Ishikawa (cell line): ENCODE measurements around the gene C20orf173.
A peak's percentile ranks its signal among the peaks of the same experiment; 100 is the strongest.

Experiments
- CEBPB ChIP-seq: IDR thresholded peaks from 2 replicates; pipeline ENCODE4 v1.6.1; 2012
- CREB1 ChIP-seq: IDR thresholded peaks from 2 replicates; pipeline ENCODE4 v1.6.1; 2012; ENCODE audit warnings: low read depth
- EGR1 ChIP-seq: IDR thresholded peaks from 2 replicates; pipeline ENCODE4 v1.6.1; 2012
- EP300 ChIP-seq: IDR thresholded peaks from 2 replicates; pipeline ENCODE4 v1.6.1; 2012; ENCODE audit warnings: borderline replicate concordance
- FOXM1 ChIP-seq: IDR thresholded peaks from 2 replicates; pipeline ENCODE4 v1.6.1; 2012; ENCODE audit warnings: low read depth, borderline replicate concordance
- NFIC ChIP-seq: IDR thresholded peaks from 2 replicates; pipeline ENCODE4 v1.6.1; 2012
- RAD21 ChIP-seq: IDR thresholded peaks from 2 replicates; pipeline ENCODE4 v1.6.1; 2012; ENCODE audit warnings: low read depth
- TAF1 ChIP-seq: IDR thresholded peaks from 2 replicates; pipeline ENCODE4 v1.6.1; 2012; ENCODE audit warnings: low read depth, mild to moderate bottlenecking
- TCF12 ChIP-seq: IDR thresholded peaks from 2 replicates; pipeline ENCODE4 v1.6.1; 2012; ENCODE audit warnings: low read depth
- TEAD4 ChIP-seq: IDR thresholded peaks from 2 replicates; pipeline ENCODE4 v1.6.1; 2012
- YY1 ChIP-seq: IDR thresholded peaks from 2 replicates; pipeline ENCODE4 v1.6.1; 2012; ENCODE audit warnings: low read depth
- ZBTB7A ChIP-seq: IDR thresholded peaks from 2 replicates; pipeline ENCODE4 v1.6.1; 2012; ENCODE audit warnings: low read depth
- TF ChIP-seq, protein P1 (sequence below): IDR thresholded peaks from 2 replicates; pipeline ENCODE4 v1.6.1; 2012
- TF ChIP-seq, protein P2 (sequence below): IDR thresholded peaks from 2 replicates; pipeline ENCODE4 v1.6.1; 2012; ENCODE audit warnings: low read depth, mild to moderate bottlenecking
- TF ChIP-seq, protein P3 (sequence below): IDR thresholded peaks from 2 replicates; pipeline ENCODE4 v1.6.1; 2012

C20orf173 gene

DNA sequence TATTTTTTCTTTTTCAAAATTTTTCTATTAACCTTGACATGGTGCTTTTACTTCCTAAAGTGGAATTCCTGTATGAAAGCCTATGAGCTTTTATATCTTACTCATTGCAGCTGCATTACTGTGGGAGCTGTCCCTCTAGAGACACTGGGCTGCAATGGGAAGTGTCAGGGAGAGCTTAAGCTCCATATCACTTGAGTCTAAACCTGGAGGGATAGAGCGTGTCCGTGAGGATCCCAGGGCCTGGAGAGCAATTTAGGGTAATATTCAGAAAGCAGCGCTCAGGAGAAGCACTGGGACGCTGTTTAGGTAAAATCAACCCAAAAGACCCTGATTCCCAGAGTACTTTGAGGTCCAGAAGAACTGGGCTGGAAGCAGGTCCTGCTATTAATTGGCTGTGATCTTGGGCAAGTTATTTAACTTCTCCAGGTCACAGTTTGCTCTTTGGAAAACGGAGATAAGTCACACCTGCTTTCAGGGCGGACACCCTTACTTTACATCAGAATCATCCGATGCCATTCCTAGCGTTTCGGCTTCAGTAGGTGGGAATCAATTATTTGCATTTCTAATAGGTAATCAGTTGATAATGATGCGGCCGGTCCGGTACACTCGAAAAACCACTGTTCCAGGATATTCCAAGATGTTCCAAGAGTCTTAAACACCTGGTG, 11.8 kb upstream of the C20orf173 start:
- no peak for TF ChIP-seq TCF12
- no peak for TF ChIP-seq YY1
- no peak for TF ChIP-seq TEAD4
- no peak for TF ChIP-seq EGR1
- TF ChIP-seq, protein P1, sequence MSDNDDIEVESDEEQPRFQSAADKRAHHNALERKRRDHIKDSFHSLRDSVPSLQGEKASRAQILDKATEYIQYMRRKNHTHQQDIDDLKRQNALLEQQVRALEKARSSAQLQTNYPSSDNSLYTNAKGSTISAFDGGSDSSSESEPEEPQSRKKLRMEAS: no peak
- no peak for TF ChIP-seq CEBPB
- TF ChIP-seq, protein P2, sequence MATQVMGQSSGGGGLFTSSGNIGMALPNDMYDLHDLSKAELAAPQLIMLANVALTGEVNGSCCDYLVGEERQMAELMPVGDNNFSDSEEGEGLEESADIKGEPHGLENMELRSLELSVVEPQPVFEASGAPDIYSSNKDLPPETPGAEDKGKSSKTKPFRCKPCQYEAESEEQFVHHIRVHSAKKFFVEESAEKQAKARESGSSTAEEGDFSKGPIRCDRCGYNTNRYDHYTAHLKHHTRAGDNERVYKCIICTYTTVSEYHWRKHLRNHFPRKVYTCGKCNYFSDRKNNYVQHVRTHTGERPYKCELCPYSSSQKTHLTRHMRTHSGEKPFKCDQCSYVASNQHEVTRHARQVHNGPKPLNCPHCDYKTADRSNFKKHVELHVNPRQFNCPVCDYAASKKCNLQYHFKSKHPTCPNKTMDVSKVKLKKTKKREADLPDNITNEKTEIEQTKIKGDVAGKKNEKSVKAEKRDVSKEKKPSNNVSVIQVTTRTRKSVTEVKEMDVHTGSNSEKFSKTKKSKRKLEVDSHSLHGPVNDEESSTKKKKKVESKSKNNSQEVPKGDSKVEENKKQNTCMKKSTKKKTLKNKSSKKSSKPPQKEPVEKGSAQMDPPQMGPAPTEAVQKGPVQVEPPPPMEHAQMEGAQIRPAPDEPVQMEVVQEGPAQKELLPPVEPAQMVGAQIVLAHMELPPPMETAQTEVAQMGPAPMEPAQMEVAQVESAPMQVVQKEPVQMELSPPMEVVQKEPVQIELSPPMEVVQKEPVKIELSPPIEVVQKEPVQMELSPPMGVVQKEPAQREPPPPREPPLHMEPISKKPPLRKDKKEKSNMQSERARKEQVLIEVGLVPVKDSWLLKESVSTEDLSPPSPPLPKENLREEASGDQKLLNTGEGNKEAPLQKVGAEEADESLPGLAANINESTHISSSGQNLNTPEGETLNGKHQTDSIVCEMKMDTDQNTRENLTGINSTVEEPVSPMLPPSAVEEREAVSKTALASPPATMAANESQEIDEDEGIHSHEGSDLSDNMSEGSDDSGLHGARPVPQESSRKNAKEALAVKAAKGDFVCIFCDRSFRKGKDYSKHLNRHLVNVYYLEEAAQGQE: no peak
- TF ChIP-seq FOXM1: no peak
- TF ChIP-seq TAF1: no peak
- no peak for TF ChIP-seq RAD21
- no peak for TF ChIP-seq EP300
- TF ChIP-seq ZBTB7A: no peak

DNA sequence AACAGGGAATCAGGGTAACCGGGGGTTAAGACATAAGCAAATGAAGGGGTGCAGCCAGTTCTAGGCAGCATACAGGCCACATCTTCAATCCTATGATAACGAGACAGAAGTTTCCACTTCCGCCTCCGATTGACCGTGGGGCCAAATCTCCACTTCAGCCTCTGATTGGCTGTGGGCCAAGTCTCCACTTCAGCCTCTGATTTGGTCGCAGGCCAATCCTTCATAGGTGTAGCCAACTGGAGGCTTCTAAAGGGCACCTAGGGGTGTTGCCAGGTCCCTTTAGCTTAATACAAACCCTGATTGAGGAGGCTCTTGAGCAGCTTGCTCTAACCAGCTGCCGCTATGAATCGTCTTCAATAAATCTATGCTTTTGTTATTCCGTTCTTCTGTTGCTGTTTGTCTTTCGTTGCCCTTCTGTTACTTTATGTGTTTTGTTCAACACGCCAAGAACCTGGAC, 10.3 kb upstream of the C20orf173 start:
- TF ChIP-seq EGR1: no peak
- peak; percentile 70 for TF ChIP-seq NFIC
- no peak for TF ChIP-seq CEBPB

DNA sequence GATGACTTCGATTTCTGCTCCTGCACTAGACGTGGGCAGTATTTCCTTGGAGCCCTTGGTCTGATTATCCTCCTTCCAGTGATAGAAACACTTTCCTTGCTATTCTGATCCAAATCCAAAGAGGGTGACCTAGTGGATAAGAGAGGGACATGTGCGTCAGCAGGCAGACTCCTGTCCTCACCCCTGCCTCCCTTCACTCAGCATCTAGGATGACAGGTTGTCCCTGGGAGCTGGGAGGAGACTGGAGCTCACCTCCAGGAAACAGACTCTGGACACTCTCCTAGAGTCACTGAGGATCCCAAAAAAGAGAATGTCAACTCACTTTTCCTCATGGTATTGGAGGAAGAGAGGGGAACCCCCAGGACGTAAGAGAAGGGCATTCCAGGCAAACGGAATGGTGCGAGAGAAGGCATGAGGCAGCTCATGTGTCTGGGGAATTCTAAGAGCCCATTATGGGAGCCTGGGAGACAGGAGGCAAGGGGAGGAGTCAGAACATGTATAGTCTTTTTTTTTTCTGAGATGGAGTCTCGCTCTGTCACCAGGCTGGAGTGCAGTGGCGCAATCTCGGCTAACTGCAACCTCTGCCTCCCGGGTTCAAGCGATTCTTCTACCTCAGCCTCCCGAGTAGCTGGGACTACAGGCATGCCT, 2.2 kb downstream of the C20orf173 start:
- TF ChIP-seq YY1: no peak
- no peak for TF ChIP-seq TCF12
- TF ChIP-seq, protein P2: no peak
- TF ChIP-seq, protein P1: no peak
- no peak for TF ChIP-seq EGR1
- TF ChIP-seq NFIC: no peak
- no peak for TF ChIP-seq CREB1
- no peak for TF ChIP-seq RAD21
- no peak for TF ChIP-seq FOXM1
- no peak for TF ChIP-seq TEAD4
- no peak for TF ChIP-seq TAF1
- TF ChIP-seq, protein P3, sequence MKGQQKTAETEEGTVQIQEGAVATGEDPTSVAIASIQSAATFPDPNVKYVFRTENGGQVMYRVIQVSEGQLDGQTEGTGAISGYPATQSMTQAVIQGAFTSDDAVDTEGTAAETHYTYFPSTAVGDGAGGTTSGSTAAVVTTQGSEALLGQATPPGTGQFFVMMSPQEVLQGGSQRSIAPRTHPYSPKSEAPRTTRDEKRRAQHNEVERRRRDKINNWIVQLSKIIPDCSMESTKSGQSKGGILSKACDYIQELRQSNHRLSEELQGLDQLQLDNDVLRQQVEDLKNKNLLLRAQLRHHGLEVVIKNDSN: no peak
- no peak for TF ChIP-seq CEBPB

DNA sequence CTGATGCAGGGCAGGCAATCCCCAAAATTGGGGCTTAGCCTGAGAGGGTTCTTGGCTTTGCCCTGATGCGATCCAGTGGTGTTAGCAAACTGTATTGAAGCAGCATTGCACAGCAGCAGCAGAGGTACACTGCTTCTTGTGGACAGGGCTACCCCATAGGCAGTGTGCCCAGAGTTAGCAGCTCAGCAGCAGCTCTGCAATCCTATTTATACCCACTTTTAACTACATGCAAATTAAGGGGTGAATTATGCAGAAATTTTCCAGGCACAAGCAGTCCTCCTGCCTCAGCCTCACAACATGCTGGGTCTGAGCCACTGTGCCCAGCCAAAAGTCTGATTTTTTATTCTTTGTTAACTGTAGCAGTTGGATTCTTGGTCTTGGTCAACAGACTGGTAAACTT, 3.8 kb downstream of the C20orf173 start:
- TF ChIP-seq CEBPB: no peak
- TF ChIP-seq, protein P3: no peak

DNA sequence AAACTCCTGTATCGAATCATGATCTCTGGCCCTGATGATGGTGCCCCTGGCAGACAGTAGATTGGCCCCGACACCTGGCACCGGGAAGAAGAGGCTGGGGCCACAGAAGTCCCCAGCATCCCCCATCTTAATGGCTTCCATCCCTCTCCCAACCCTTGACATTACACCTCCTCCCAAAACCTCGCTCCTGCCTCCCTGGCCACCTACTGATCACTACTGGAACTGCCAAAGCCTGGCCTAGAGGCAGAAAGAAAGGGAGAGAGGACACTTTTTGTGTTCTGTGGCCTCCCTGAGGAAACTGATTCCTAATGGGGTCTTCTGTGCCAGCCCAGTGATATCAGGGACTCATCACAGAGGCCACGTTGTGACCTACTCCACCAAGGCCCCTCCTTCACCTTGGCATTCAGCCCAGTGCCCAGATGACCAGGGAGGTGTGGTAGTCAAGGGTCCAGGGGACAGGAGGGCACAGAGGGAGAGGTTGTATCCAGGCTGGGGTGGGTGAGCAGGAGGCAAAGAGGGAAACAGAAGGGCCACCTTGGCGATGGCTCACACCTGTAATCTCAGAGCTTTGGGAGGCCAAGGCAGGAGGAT, 6.1 kb downstream of the C20orf173 start:
- no peak for TF ChIP-seq CEBPB
- peak; percentile 44 for TF ChIP-seq RAD21
- TF ChIP-seq, protein P2: no peak
